ENCODE measurements around the gene UTRN.

DNA sequence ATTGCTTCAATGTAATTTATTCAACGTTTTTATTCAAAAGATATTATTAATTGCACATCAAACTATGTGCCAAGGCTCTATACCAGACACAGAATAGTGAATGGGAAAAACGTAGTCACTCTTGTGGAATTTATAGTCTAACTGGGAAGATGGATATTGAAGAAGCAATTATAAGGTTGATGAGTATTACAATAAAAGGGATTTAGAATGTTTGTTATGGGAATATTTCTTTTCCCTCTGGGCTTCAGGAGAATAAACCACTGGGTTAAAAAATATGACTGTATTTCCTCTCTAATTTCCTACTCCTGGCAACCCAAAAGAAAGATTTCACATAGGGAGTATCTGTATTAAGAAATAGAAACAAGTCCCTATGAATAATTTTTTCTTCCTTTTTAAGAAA is 25.1 kb upstream of the UTRN start:
- TF ChIP-seq ZNF384 (IDR thresholded peaks at IDR 0.05) = no peak
- TF ChIP-seq FOXK2 (IDR thresholded peaks at IDR 0.05) = no peak
- no peak for TF ChIP-seq FOXM1 (IDR thresholded peaks at IDR 0.05; ENCODE audit: borderline replicate concordance)
- TF ChIP-seq NFRKB (IDR thresholded peaks at IDR 0.05) = no peak
- no peak for TF ChIP-seq BHLHE40 (IDR thresholded peaks at IDR 0.05; ENCODE audit: borderline replicate concordance)
- TF ChIP-seq SP1 (IDR thresholded peaks at IDR 0.05) = no peak
- no peak for TF ChIP-seq LEF1 (IDR thresholded peaks at IDR 0.05; ENCODE audit: borderline replicate concordance)
- no peak for TF ChIP-seq FOXA1 (IDR thresholded peaks at IDR 0.05)
- no peak for TF ChIP-seq ELF4 (IDR thresholded peaks at IDR 0.05)
- TF ChIP-seq, protein P1, sequence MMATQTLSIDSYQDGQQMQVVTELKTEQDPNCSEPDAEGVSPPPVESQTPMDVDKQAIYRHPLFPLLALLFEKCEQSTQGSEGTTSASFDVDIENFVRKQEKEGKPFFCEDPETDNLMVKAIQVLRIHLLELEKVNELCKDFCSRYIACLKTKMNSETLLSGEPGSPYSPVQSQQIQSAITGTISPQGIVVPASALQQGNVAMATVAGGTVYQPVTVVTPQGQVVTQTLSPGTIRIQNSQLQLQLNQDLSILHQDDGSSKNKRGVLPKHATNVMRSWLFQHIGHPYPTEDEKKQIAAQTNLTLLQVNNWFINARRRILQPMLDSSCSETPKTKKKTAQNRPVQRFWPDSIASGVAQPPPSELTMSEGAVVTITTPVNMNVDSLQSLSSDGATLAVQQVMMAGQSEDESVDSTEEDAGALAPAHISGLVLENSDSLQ (IDR thresholded peaks at IDR 0.05) = no peak
- no peak for TF ChIP-seq TARDBP (IDR thresholded peaks at IDR 0.05)
- no peak for TF ChIP-seq HDGF (IDR thresholded peaks at IDR 0.05; ENCODE audit: borderline replicate concordance)
